HEK293 (cell line): ENCODE measurements around the gene JCHAIN.

Experiments used
- KLF10 ChIP-seq: fragments of 450-650 bp; IDR thresholded peaks from 2 replicates; pipeline ENCODE4 v1.5.1; 2018; ENCODE audit warnings: missing biosample characterization, mild to moderate bottlenecking, missing genetic modification characterization
- MZF1 ChIP-seq: fragments of 450-650 bp; formaldehyde crosslinking; IDR thresholded peaks from 2 replicates; pipeline ENCODE4 v1.5.1; 2017; ENCODE audit warnings: missing biosample characterization, missing genetic modification characterization, borderline replicate concordance
- SP3 ChIP-seq: fragments of 450-650 bp; formaldehyde crosslinking; IDR thresholded peaks from 2 replicates; pipeline ENCODE4 v1.5.1; 2016; ENCODE audit warnings: missing biosample characterization, missing genetic modification characterization
- YY2 ChIP-seq: fragments of 450-650 bp; formaldehyde crosslinking; IDR thresholded peaks from 2 replicates; pipeline ENCODE4 v1.5.1; 2016; ENCODE audit warnings: missing biosample characterization, missing genetic modification characterization
- ZBTB20 ChIP-seq: fragments of 450-650 bp; formaldehyde crosslinking; IDR thresholded peaks from 2 replicates; pipeline ENCODE4 v1.5.1; 2016; ENCODE audit warnings: missing biosample characterization, missing genetic modification characterization
- ZFP69B ChIP-seq: fragments of 450-650 bp; formaldehyde crosslinking; IDR thresholded peaks from 2 replicates; pipeline ENCODE4 v1.5.1; 2016; ENCODE audit warnings: missing biosample characterization, missing genetic modification characterization
- ZNF114 ChIP-seq: fragments of 450-650 bp; formaldehyde crosslinking; IDR thresholded peaks from 2 replicates; pipeline ENCODE4 v1.5.0; 2017; ENCODE audit warnings: missing biosample characterization, missing genetic modification characterization
- ZNF184 ChIP-seq: fragments of 450-650 bp; IDR thresholded peaks from 2 replicates; pipeline ENCODE4 v1.5.1; 2018; ENCODE audit warnings: missing biosample characterization, mild to moderate bottlenecking, missing genetic modification characterization
- ZNF335 ChIP-seq: fragments of 450-650 bp; formaldehyde crosslinking; conservative IDR thresholded peaks from 2 replicates; pipeline ENCODE4 v1.5.1; 2016; ENCODE audit warnings: missing biosample characterization, missing genetic modification characterization
- ZNF473 ChIP-seq: fragments of 450-650 bp; formaldehyde crosslinking; IDR thresholded peaks from 2 replicates; pipeline ENCODE4 v1.5.1; 2017; ENCODE audit warnings: missing biosample characterization, missing genetic modification characterization
- ZNF521 ChIP-seq: fragments of 450-650 bp; formaldehyde crosslinking; IDR thresholded peaks from 2 replicates; pipeline ENCODE4 v1.5.1; 2017; ENCODE audit warnings: missing biosample characterization, mild to moderate bottlenecking, missing genetic modification characterization
- ZNF560 ChIP-seq: fragments of 450-650 bp; formaldehyde crosslinking; IDR thresholded peaks from 2 replicates; pipeline ENCODE4 v1.5.1; 2017; ENCODE audit warnings: missing biosample characterization, missing genetic modification characterization, borderline replicate concordance
- ZNF600 ChIP-seq: fragments of 450-650 bp; formaldehyde crosslinking; IDR thresholded peaks from 2 replicates; pipeline ENCODE4 v1.5.1; 2016; ENCODE audit warnings: missing biosample characterization, missing genetic modification characterization
- ZNF76 ChIP-seq: fragments of 450-650 bp; formaldehyde crosslinking; IDR thresholded peaks from 2 replicates; pipeline ENCODE4; 2016; ENCODE audit warnings: low read depth, missing biosample characterization, missing genetic modification characterization, borderline replicate concordance
- ZNF830 ChIP-seq: fragments of 450-650 bp; IDR thresholded peaks from 2 replicates; pipeline ENCODE4 v1.5.0; 2018; ENCODE audit warnings: missing biosample characterization, missing genetic modification characterization, low read depth, mild to moderate bottlenecking, moderate library complexity
- ZNF837 ChIP-seq: fragments of 450-650 bp; formaldehyde crosslinking; IDR thresholded peaks from 2 replicates; pipeline ENCODE4 v1.5.1; 2016; ENCODE audit warnings: missing biosample characterization, missing genetic modification characterization
- ZSCAN16 ChIP-seq: fragments of 450-650 bp; formaldehyde crosslinking; IDR thresholded peaks from 2 replicates; pipeline ENCODE4 v1.5.1; 2016; ENCODE audit warnings: missing biosample characterization, missing genetic modification characterization
- TF ChIP-seq, protein P1 (sequence below): fragments of 450-650 bp; formaldehyde crosslinking; IDR thresholded peaks from 2 replicates; pipeline ENCODE4 v1.5.1; 2016; ENCODE audit warnings: missing biosample characterization, missing genetic modification characterization
- TF ChIP-seq, protein P2 (sequence below): sonication (generic); formaldehyde crosslinking; IDR thresholded peaks from 2 replicates; pipeline ENCODE4 v1.8.1; 2022; ENCODE audit warnings: mild to moderate bottlenecking, moderate library complexity, missing genetic modification reagents
- TF ChIP-seq, protein P3 (sequence below): fragments of 450-650 bp; formaldehyde crosslinking; IDR thresholded peaks from 2 replicates; pipeline ENCODE4 v1.5.1; 2016; ENCODE audit warnings: missing biosample characterization, missing genetic modification characterization
- TF ChIP-seq, protein P4 (sequence below): fragments of 450-650 bp; formaldehyde crosslinking; IDR thresholded peaks from 2 replicates; pipeline ENCODE4 v1.5.1; 2016; ENCODE audit warnings: missing biosample characterization, missing genetic modification characterization
- TF ChIP-seq, protein P5 (sequence below): fragments of 450-650 bp; formaldehyde crosslinking; IDR thresholded peaks from 2 replicates; pipeline ENCODE4 v1.5.1; 2016; ENCODE audit warnings: missing biosample characterization, missing genetic modification characterization
- TF ChIP-seq, protein P6 (sequence below): fragments of 450-650 bp; formaldehyde crosslinking; IDR thresholded peaks from 2 replicates; pipeline ENCODE4 v1.5.1; 2016; ENCODE audit warnings: missing biosample characterization, missing genetic modification characterization

Gene JCHAIN

DNA sequence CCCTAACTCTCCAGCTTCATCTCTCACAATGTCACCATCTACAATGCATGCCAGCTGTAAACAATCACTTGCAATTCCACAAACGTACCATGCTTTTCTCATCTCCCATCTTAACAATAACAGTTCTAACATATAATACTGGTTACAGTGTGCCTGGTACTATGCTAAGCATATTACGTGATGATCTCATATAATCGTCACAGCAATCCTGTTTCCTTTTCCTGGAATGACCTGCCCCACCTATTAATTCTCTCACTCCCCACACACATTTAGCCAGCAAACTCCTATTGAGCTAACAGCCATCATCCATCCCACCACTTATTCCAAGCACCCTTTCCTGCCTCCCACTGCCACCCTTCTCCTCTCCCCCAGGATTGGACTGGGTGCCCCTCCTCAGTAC, 7.9 kb downstream of the JCHAIN start (continued):
- TF ChIP-seq, protein P1, sequence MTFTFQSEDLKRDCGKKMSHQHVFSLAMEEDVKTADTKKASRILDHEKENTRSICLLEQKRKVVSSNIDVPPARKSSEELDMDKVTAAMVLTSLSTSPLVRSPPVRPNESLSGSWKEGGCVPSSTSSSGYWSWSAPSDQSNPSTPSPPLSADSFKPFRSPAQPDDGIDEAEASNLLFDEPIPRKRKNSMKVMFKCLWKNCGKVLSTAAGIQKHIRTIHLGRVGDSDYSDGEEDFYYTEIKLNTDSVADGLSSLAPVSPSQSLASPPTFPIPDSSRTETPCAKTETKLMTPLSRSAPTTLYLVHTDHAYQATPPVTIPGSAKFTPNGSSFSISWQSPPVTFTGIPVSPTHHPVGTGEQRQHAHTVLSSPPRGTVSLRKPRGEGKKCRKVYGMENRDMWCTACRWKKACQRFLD (tag by site-specific recombination) = no peak
- TF ChIP-seq, protein P2, sequence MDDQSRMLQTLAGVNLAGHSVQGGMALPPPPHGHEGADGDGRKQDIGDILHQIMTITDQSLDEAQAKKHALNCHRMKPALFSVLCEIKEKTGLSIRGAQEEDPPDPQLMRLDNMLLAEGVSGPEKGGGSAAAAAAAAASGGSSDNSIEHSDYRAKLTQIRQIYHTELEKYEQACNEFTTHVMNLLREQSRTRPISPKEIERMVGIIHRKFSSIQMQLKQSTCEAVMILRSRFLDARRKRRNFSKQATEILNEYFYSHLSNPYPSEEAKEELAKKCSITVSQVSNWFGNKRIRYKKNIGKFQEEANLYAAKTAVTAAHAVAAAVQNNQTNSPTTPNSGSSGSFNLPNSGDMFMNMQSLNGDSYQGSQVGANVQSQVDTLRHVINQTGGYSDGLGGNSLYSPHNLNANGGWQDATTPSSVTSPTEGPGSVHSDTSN (CRISPR knock-in tag) = no peak
- TF ChIP-seq MZF1 (tag by site-specific recombination) = no peak
- no peak for TF ChIP-seq ZSCAN16 (tag by site-specific recombination)
- TF ChIP-seq ZNF600 (tag by site-specific recombination) = no peak
- no peak for TF ChIP-seq ZNF837
- no peak for TF ChIP-seq ZNF473 (tag by site-specific recombination)
- TF ChIP-seq ZNF184 (tag by site-specific recombination) = no peak
- TF ChIP-seq ZNF76 (tag by site-specific recombination) = no peak
- no peak for TF ChIP-seq YY2 (tag by site-specific recombination)
- TF ChIP-seq, protein P3, sequence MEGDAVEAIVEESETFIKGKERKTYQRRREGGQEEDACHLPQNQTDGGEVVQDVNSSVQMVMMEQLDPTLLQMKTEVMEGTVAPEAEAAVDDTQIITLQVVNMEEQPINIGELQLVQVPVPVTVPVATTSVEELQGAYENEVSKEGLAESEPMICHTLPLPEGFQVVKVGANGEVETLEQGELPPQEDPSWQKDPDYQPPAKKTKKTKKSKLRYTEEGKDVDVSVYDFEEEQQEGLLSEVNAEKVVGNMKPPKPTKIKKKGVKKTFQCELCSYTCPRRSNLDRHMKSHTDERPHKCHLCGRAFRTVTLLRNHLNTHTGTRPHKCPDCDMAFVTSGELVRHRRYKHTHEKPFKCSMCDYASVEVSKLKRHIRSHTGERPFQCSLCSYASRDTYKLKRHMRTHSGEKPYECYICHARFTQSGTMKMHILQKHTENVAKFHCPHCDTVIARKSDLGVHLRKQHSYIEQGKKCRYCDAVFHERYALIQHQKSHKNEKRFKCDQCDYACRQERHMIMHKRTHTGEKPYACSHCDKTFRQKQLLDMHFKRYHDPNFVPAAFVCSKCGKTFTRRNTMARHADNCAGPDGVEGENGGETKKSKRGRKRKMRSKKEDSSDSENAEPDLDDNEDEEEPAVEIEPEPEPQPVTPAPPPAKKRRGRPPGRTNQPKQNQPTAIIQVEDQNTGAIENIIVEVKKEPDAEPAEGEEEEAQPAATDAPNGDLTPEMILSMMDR (tag by site-specific recombination) = no peak
- no peak for TF ChIP-seq ZNF830 (tag by site-specific recombination)
- TF ChIP-seq ZNF521 = no peak
- no peak for TF ChIP-seq ZNF114
- TF ChIP-seq, protein P4, sequence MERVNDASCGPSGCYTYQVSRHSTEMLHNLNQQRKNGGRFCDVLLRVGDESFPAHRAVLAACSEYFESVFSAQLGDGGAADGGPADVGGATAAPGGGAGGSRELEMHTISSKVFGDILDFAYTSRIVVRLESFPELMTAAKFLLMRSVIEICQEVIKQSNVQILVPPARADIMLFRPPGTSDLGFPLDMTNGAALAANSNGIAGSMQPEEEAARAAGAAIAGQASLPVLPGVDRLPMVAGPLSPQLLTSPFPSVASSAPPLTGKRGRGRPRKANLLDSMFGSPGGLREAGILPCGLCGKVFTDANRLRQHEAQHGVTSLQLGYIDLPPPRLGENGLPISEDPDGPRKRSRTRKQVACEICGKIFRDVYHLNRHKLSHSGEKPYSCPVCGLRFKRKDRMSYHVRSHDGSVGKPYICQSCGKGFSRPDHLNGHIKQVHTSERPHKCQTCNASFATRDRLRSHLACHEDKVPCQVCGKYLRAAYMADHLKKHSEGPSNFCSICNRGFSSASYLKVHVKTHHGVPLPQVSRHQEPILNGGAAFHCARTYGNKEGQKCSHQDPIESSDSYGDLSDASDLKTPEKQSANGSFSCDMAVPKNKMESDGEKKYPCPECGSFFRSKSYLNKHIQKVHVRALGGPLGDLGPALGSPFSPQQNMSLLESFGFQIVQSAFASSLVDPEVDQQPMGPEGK (tag by site-specific recombination) = no peak
- TF ChIP-seq ZNF335 (tag by site-specific recombination) = no peak
- TF ChIP-seq ZFP69B (tag by site-specific recombination) = no peak
- TF ChIP-seq, protein P5, sequence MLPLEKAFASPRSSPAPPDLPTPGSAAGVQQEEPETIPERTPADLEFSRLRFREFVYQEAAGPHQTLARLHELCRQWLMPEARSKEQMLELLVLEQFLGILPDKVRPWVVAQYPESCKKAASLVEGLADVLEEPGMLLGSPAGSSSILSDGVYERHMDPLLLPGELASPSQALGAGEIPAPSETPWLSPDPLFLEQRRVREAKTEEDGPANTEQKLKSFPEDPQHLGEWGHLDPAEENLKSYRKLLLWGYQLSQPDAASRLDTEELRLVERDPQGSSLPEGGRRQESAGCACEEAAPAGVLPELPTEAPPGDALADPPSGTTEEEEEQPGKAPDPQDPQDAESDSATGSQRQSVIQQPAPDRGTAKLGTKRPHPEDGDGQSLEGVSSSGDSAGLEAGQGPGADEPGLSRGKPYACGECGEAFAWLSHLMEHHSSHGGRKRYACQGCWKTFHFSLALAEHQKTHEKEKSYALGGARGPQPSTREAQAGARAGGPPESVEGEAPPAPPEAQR (tag by site-specific recombination) = no peak
- no peak for TF ChIP-seq ZNF560 (tag by site-specific recombination)
- TF ChIP-seq, protein P6, sequence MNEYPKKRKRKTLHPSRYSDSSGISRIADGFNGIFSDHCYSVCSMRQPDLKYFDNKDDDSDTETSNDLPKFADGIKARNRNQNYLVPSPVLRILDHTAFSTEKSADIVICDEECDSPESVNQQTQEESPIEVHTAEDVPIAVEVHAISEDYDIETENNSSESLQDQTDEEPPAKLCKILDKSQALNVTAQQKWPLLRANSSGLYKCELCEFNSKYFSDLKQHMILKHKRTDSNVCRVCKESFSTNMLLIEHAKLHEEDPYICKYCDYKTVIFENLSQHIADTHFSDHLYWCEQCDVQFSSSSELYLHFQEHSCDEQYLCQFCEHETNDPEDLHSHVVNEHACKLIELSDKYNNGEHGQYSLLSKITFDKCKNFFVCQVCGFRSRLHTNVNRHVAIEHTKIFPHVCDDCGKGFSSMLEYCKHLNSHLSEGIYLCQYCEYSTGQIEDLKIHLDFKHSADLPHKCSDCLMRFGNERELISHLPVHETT (tag by site-specific recombination) = no peak
- TF ChIP-seq SP3 = no peak
- 0 out of 2 replicates have a peak, but pooled peaks have one; percentile 16 for TF ChIP-seq ZBTB20 (tag by site-specific recombination)
- no peak for TF ChIP-seq KLF10 (tag by site-specific recombination)
